HG02938 (cell line): ENCODE measurements around the gene TGFB2.

Experiments used
- ATAC-seq: cut with Tn5 transposase; IDR thresholded peaks from one replicate; pipeline ENCODE4 v1.9.1; 2021; ENCODE audit warnings: mild to moderate bottlenecking, moderate library complexity; ENCODE audit not compliant: unreplicated experiment

The TGFB2 gene

DNA sequence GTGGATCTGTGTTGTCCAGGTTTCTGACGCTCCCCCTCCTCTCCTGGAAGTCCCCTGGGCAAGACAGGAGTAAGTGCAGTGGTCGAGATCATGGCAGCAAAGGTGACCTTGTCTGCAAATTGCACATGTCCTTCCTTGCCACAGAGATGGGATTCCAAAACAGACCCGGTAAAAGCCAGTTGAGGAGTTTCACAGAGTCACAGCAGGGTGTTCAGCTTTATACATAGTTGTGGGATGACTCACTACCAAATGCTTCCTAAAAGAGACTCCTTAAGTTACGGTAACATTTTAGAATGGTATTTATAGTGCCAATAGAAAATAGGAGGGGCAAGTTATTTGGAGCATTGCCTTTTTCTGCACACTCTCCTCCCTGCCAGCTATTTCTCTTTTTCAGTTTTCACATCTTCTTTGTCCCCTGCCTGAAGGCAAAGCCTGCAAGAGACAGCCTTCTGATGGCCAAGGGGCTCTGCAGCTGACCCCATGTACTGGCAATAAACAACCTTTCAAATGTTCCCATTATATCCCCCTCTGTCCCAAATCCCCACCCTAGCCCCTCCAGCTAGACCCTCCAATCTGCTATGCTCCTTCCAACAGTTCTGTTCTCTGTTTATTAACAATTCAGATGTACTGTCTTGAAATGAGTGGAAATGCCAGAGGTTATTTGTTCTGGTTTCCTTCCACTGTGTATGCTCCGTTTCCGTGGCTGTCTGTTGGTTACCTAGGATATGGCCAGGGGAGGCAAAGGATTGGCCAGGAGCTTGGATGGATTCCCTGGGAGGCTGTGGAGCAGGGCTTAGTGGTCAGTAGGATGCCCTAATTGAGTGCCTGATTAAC is 115.0 kb downstream of the TGFB2 start:
- no peak for ATAC-seq

GRCh38 chr1:218461351-218461750 is 116.2 kb downstream of the TGFB2 start:
- ATAC-seq = no peak

DNA sequence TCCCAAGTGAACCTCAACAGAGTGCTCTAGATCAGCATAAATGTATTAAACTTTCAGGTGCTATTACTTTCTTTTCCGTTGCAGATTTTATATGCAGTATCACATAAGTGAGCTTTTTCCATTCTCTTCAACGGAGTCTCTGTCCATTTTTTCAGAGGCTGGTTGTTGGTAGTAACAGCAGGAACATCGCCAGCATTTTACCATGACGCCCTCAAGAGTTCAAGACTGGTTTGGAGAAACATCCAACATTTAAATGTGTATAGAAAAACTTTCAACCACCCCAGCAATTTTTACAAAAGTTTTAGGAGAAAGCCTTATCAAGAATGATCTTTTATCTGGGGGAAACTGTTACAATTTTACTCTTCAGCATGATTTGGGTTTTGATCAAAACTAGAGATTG is 117.0 kb downstream of the TGFB2 start:
- ATAC-seq = no peak

GRCh38 chr1:218462587-218462986 is 117.5 kb downstream of the TGFB2 start:
- ATAC-seq = no peak

- ATAC-seq = no peak
Observed at GRCh38 chr1:218463194-218464156, 118.3 kb downstream of the TGFB2 start.

GRCh38 chr1:218464871-218465270 is 119.7 kb downstream of the TGFB2 start:
- ATAC-seq = no peak

GRCh38 chr1:218466341-218467010 is 121.3 kb downstream of the TGFB2 start:
- no peak for ATAC-seq

DNA sequence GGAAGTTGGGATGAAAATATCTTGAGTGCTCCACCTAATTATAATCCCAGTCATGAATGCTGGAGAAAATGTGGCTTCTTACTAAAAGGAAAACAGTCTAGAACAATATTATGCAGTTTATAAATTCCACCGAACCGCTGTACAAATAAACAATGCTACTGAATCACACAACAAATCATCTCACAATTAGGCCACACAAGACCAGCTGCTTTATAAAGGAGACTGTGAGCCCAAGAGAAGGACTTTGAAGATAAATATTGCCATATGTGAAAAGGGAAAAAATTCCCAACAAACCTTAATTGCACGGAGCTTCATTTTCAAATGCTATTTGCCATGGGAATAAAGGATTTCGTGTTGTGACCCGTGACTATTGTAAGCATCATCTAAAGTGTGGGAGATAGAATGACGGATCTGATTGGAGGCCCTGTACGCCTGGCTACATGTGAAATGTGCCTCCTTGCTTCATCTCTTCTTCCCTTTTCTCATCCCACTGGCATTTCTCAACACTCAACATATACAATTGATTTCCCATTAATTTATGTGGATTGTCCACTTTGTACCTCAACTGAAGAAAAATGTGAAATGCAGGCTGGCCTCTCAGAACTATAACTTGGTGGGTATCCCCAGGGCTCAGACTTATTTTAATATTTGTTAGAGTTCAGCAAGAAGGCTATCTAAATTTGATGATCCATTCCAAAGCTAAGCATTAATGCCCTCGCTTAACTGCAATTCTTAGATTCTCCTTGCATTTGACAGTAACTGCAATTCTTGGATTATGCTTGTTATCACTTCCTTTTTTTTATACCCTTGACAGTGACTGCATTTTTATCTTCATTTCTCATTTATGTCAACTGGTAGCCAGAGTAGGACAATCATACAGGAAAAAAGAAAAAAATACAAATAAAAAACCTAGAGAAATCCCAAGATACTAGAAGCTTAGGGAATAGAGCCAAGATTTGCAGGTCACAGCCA is 122.3 kb downstream of the TGFB2 start:
- ATAC-seq = no peak

GRCh38 chr1:218468711-218469110 is 123.6 kb downstream of the TGFB2 start:
- no peak for ATAC-seq

- no peak for ATAC-seq
Observed at GRCh38 chr1:218472885-218473284, 127.7 kb downstream of the TGFB2 start.

GRCh38 chr1:218473522-218473921 is 128.4 kb downstream of the TGFB2 start:
- ATAC-seq = peak; percentile 69

- no peak for ATAC-seq
Observed at GRCh38 chr1:218474128-218474527, 129.0 kb downstream of the TGFB2 start.

DNA sequence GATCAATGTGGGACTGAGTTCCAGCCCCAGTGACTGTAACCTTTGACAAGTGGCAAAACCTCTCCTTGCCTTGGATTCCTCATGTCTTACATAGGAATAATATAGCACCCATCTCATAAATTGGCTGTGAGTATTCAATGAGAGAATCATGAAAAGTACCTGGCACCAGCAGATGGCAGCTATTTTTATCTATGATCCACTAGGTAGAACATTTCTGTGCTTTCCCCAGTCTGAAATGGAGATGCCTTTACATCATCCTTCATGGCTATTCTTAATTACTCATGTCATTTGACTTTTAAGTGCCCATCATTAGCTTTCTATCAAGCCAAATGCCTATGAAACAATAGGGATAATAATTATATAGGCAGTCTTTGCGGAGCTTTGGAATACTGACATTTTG is 130.1 kb downstream of the TGFB2 start:
- no peak for ATAC-seq

DNA sequence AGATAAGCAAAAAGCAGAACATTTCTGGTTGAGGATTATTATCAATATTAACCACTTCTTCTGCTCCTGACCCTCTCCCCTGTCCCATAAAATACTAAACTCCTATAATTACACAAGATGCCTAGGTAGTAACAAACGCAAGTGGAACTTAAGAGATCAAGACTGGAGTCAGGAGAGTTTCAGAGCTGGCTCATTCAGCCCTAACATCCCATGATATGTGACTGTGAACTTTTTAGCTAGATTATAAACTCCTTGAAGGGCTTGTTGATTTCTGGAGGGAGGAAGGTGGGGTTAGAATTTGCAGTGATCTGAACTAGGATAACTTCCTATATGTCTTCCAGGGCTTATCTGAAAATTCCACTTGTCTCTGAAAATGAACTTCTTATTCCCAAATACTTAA is 130.6 kb downstream of the TGFB2 start:
- ATAC-seq = no peak

DNA sequence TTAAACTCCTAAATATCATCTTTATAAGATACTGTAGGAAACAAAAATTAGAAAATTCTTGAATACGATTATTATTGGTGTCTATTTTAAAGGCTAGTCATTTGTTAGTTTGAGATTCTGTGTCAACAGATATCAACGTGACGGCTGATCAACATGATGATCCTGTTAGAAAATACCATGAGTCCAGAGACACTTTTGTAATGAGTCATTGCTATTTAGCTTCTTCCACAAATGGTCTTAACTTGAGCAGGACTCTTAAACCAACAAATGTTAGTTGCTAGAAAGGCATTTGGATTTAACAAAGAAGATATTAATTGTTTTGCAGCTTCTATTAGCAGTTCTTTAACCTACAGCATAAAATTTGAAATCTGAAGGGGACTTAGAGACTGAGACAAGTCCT is 131.2 kb downstream of the TGFB2 start:
- ATAC-seq = no peak

GRCh38 chr1:218478336-218478735 is 133.2 kb downstream of the TGFB2 start:
- ATAC-seq = no peak

- no peak for ATAC-seq
Observed at GRCh38 chr1:218479436-218480115, 134.4 kb downstream of the TGFB2 start.

DNA sequence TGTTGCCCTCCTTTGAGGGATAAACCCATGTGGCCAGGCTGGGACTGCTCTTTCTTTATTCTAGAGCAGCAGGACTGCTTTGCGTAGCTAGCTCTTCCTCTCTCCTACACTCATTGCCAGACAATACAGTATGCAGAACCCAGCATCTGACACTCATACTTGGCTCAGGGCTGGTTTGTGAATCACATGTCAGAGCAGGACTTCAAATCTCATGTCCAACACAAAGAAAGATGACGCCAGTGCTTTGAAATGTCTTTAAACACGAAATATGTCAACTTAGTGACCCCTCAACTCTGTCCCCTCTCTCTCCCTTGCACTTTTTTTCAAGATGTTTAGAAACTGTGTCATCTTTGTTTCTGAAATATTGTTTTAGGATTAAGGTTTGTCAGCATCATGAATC is 135.0 kb downstream of the TGFB2 start:
- no peak for ATAC-seq

- no peak for ATAC-seq
Observed at GRCh38 chr1:218480588-218481099, 135.5 kb downstream of the TGFB2 start.
